ENCODE results near the gene FGF2. TPM values are rescaled to one million over a fixed set of nuclear protein-coding genes. Genes with fewer than 3 reads are reported as not detected.
"Not testable (repeated sequence)": the region's sequence is repeated elsewhere in the genome, so short reads cannot be mapped to it uniquely, and the experiment has no call there.

FGF2 gene
- total RNA-seq, 1 experiment from 2014 or later: 20.0 TPM

- no peaks in the 10 kb centered on the region for H3K27me3 ChIP-seq (ENCODE audit: control insufficient read depth, insufficient read depth, low read length)
- no peak for DNase-seq
Observed at GRCh38 chr4:122824616-122825015, 2.0 kb upstream of the FGF2 start.

GRCh38 chr4:122826079-122826527 is 528 bp upstream of the FGF2 start:
- Histone ChIP-seq H3K4me3 (ENCODE audit: insufficient read depth, low read depth, low read length) (peak overlapping the region; percentile 97), H3K27me3 (ENCODE audit: control insufficient read depth, insufficient read depth, low read length) (no peaks in the 10 kb centered on the region), H3K36me3 (replicated peaks; ENCODE audit: control insufficient read depth, insufficient read depth, low read length) (peaks cover 2% of the 10 kb centered on the region; the same call in 1 of the 2 replicates)
- DNase-seq: peak; percentile 29

More at GRCh38 chr4:122824616-122825015, 2.0 kb upstream of the FGF2 start:
- no peaks in the 10 kb centered on the region for H3K36me3 ChIP-seq (replicated peaks; ENCODE audit: control insufficient read depth, insufficient read depth, low read length)
- H3K4me3 ChIP-seq (ENCODE audit: insufficient read depth, low read depth, low read length): no peak overlapping the region

- peak; percentile 67 for DNase-seq
- H3K27me3 ChIP-seq (ENCODE audit: control insufficient read depth, insufficient read depth, low read length): no peaks in the 10 kb centered on the region
- peaks cover 6% of the 10 kb centered on the region for H3K36me3 ChIP-seq (replicated peaks; ENCODE audit: control insufficient read depth, insufficient read depth, low read length)
- H3K4me3 ChIP-seq (ENCODE audit: insufficient read depth, low read depth, low read length): peak overlapping the region; percentile 97
Observed at GRCh38 chr4:122827258-122827878, 737 bp downstream of the FGF2 start.

GRCh38 chr4:122827879-122828601 is 1.4 kb downstream of the FGF2 start:
- Histone ChIP-seq H3K27me3 (ENCODE audit: control insufficient read depth, insufficient read depth, low read length) (no peaks in the 10 kb centered on the region), H3K36me3 (replicated peaks; ENCODE audit: control insufficient read depth, insufficient read depth, low read length) (peaks cover 6% of the 10 kb centered on the region), H3K4me3 (ENCODE audit: insufficient read depth, low read depth, low read length) (peak overlapping the region; percentile 97)
- DNase-seq: peak; percentile 85

GRCh38 chr4:122830426-122831095 is 3.9 kb downstream of the FGF2 start:
- peaks cover 6% of the 10 kb centered on the region for H3K36me3 ChIP-seq (replicated peaks; ENCODE audit: control insufficient read depth, insufficient read depth, low read length)

GRCh38 chr4:122831515-122832196 is 5.0 kb downstream of the FGF2 start:
- no peaks in the 10 kb centered on the region for H3K27me3 ChIP-seq (ENCODE audit: control insufficient read depth, insufficient read depth, low read length)
- H3K36me3 ChIP-seq (replicated peaks; ENCODE audit: control insufficient read depth, insufficient read depth, low read length): peaks cover 6% of the 10 kb centered on the region
- no peak overlapping the region for H3K4me3 ChIP-seq (ENCODE audit: insufficient read depth, low read depth, low read length)
- no peak for DNase-seq

More at GRCh38 chr4:122830426-122831095, 3.9 kb downstream of the FGF2 start:
- no peak for DNase-seq
- Histone ChIP-seq H3K4me3 (ENCODE audit: insufficient read depth, low read depth, low read length) (no peak overlapping the region), H3K27me3 (ENCODE audit: control insufficient read depth, insufficient read depth, low read length) (no peaks in the 10 kb centered on the region)

- H3K36me3 ChIP-seq (replicated peaks; ENCODE audit: control insufficient read depth, insufficient read depth, low read length): peaks cover 6% of the 10 kb centered on the region
- no peaks in the 10 kb centered on the region for H3K27me3 ChIP-seq (ENCODE audit: control insufficient read depth, insufficient read depth, low read length)
- no peak overlapping the region for H3K4me3 ChIP-seq (ENCODE audit: insufficient read depth, low read depth, low read length)
- no peak for DNase-seq
Observed at GRCh38 chr4:122832732-122833131, 6.1 kb downstream of the FGF2 start.

- no peak for DNase-seq
- no peaks in the 10 kb centered on the region for H3K27me3 ChIP-seq (ENCODE audit: control insufficient read depth, insufficient read depth, low read length)
- peaks cover 8% of the 10 kb centered on the region for H3K36me3 ChIP-seq (replicated peaks; ENCODE audit: control insufficient read depth, insufficient read depth, low read length)
- H3K4me3 ChIP-seq (ENCODE audit: insufficient read depth, low read depth, low read length): no peak overlapping the region
Observed at GRCh38 chr4:122833999-122834398, 7.4 kb downstream of the FGF2 start.

- no peak overlapping the region for H3K4me3 ChIP-seq (ENCODE audit: insufficient read depth, low read depth, low read length)
- H3K27me3 ChIP-seq (ENCODE audit: control insufficient read depth, insufficient read depth, low read length): no peaks in the 10 kb centered on the region
- no peak for DNase-seq
- H3K36me3 ChIP-seq (replicated peaks; ENCODE audit: control insufficient read depth, insufficient read depth, low read length): peaks cover 16% of the 10 kb centered on the region
Observed at GRCh38 chr4:122836941-122837340, 10.3 kb downstream of the FGF2 start.

GRCh38 chr4:122838034-122838433 is 11.4 kb downstream of the FGF2 start:
- Histone ChIP-seq H3K36me3 (replicated peaks; ENCODE audit: control insufficient read depth, insufficient read depth, low read length) (peaks cover 13% of the 10 kb centered on the region), H3K27me3 (ENCODE audit: control insufficient read depth, insufficient read depth, low read length) (no peaks in the 10 kb centered on the region), H3K4me3 (ENCODE audit: insufficient read depth, low read depth, low read length) (no peak overlapping the region)
- no peak for DNase-seq

- no peak for DNase-seq
- no peaks in the 10 kb centered on the region for H3K27me3 ChIP-seq (ENCODE audit: control insufficient read depth, insufficient read depth, low read length)
- no peak overlapping the region for H3K4me3 ChIP-seq (ENCODE audit: insufficient read depth, low read depth, low read length)
- H3K36me3 ChIP-seq (replicated peaks; ENCODE audit: control insufficient read depth, insufficient read depth, low read length): peaks cover 16% of the 10 kb centered on the region
Observed at GRCh38 chr4:122842392-122842791, 15.8 kb downstream of the FGF2 start.

GRCh38 chr4:122842984-122843531 is 16.4 kb downstream of the FGF2 start:
- Histone ChIP-seq H3K36me3 (replicated peaks; ENCODE audit: control insufficient read depth, insufficient read depth, low read length) (peaks cover 15% of the 10 kb centered on the region), H3K27me3 (ENCODE audit: control insufficient read depth, insufficient read depth, low read length) (no peaks in the 10 kb centered on the region), H3K4me3 (ENCODE audit: insufficient read depth, low read depth, low read length) (no peak overlapping the region)
- DNase-seq: no peak

GRCh38 chr4:122844391-122844790 is 17.8 kb downstream of the FGF2 start:
- not testable (repeated sequence) for DNase-seq; H3K4me3 ChIP-seq (ENCODE audit: insufficient read depth, low read depth, low read length); H3K27me3 ChIP-seq (ENCODE audit: control insufficient read depth, insufficient read depth, low read length)
- H3K36me3 ChIP-seq (replicated peaks; ENCODE audit: control insufficient read depth, insufficient read depth, low read length): peaks cover 15% of the 10 kb centered on the region

GRCh38 chr4:122845066-122845465 is 18.4 kb downstream of the FGF2 start:
- no peak overlapping the region for H3K4me3 ChIP-seq (ENCODE audit: insufficient read depth, low read depth, low read length)
- H3K27me3 ChIP-seq (ENCODE audit: control insufficient read depth, insufficient read depth, low read length): no peaks in the 10 kb centered on the region
- no peak for DNase-seq
- H3K36me3 ChIP-seq (replicated peaks; ENCODE audit: control insufficient read depth, insufficient read depth, low read length): peaks cover 8% of the 10 kb centered on the region

Measured in H7 (cell line).